HG03378 (cell line): Measurements from ENCODE around the gene CFTR.

ENCODE experiments used
- ATAC-seq: cut with Tn5 transposase; IDR thresholded peaks from one replicate; pipeline ENCODE4 v1.9.1; 2021; ENCODE audit warnings: mild to moderate bottlenecking, moderate library complexity; ENCODE audit not compliant: unreplicated experiment

The CFTR gene

DNA sequence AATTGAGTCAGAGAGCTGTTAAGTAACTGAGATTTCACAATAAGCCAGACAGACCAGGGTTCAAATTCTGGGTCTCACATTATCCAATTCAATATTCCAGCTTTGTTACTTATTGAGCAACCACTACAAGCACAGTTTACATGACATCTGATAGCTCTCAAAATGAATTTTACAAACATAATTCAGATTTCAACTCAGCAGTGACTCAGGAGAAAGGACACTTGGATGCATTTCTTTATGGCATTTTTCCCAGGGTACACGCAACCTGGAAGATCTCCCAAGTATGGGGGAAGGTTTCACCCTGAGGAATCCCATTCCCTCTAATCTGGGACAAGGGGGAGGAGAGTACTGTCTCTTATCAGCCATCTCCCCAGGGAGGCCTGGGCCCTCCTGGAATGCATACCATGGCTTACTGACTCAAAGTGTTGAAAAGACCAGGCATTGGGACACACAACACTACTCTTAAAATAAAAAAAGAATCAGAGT lies 102.4 kb downstream of the CFTR start:
- ATAC-seq = no peak

- ATAC-seq = peak; percentile 6
Observed at GRCh38 chr7:117587931-117588330, 108.1 kb downstream of the CFTR start.

- ATAC-seq = peak; percentile 68
Observed at GRCh38 chr7:117588352-117588794, 108.5 kb downstream of the CFTR start.

- no peak for ATAC-seq
Observed at GRCh38 chr7:117590191-117590590, 110.4 kb downstream of the CFTR start.

- no peak for ATAC-seq
Observed at GRCh38 chr7:117592011-117592635, 112.3 kb downstream of the CFTR start.

GRCh38 chr7:117596134-117596533 lies 116.3 kb downstream of the CFTR start:
- ATAC-seq = no peak

GRCh38 chr7:117597755-117598154 lies 117.9 kb downstream of the CFTR start:
- no peak for ATAC-seq

- no peak for ATAC-seq
Observed at GRCh38 chr7:117600911-117601310, 121.1 kb downstream of the CFTR start.

DNA sequence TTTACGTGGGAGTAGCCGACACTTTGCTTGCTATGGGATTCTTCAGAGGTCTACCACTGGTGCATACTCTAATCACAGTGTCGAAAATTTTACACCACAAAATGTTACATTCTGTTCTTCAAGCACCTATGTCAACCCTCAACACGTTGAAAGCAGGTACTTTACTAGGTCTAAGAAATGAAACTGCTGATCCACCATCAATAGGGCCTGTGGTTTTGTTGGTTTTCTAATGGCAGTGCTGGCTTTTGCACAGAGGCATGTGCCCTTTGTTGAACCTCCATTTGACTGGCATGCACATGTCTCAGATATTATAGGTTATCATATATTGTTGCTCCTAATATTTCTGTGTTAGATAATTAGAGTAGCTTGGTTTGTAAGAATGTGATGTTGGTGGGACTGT lies 123.8 kb downstream of the CFTR start:
- ATAC-seq = no peak

DNA sequence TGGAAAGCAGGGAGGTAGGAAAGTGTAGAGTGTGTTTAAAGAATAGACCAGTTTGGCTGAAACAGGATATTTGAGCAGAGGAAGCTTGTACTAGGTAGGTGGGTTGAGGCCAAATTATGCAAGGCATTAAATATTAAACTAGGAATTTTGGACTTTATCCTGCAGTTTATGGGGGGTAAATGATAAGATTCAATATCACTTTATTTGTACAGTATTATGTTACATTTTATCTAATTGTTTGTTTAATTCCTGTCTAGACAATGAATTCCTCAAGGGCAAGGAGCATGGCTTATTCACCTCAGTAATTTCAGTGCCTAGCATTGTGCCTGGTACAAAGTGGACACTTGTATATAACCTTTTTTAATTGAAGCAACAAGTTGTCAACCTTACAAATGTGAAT lies 125.9 kb downstream of the CFTR start:
- no peak for ATAC-seq

- ATAC-seq = no peak
Observed at GRCh38 chr7:117606132-117606531, 126.3 kb downstream of the CFTR start.

- ATAC-seq = no peak
Observed at GRCh38 chr7:117610396-117610795, 130.6 kb downstream of the CFTR start.

GRCh38 chr7:117612637-117613036 lies 132.8 kb downstream of the CFTR start:
- no peak for ATAC-seq

DNA sequence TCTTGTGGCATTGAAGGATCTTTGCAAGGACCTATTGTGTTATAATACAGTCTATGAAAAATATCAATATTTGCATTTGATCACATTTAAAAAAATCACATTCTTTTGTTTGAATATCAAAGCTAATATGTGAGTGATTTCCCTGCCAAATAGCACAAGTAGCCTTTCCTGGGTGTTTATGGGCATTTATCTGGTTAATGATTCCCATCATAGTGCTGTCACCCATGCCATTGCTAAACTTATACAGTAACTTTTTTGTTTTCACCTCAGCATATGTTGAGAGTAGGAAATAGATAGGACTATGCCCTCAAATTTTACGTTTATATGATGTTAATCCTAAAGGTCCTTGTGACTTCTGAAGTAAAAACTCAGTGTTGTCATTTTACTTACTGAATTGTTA lies 136.9 kb downstream of the CFTR start:
- no peak for ATAC-seq

DNA sequence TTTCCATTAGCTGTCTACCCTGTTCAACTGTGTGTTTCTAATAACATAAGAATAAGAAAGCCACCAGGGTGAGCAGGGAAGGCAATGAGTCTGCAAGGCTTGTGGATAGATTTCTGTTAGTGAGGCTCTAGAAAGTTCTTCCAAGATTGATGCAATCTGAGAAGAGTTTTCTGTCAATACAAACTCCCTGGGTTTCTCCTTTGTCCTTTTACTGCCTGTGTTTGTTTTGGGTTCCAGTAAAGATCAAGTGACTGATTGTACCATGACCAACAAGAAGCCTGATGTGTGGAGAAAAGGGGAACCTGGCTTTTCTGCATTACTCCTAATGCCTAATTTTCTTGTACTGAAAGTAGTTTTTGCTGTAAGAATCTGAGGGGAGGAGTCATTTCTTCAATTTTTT lies 139.9 kb downstream of the CFTR start:
- ATAC-seq = no peak

GRCh38 chr7:117621075-117621618 lies 141.3 kb downstream of the CFTR start:
- no peak for ATAC-seq

- no peak for ATAC-seq
Observed at GRCh38 chr7:117623606-117624005, 143.8 kb downstream of the CFTR start.

DNA sequence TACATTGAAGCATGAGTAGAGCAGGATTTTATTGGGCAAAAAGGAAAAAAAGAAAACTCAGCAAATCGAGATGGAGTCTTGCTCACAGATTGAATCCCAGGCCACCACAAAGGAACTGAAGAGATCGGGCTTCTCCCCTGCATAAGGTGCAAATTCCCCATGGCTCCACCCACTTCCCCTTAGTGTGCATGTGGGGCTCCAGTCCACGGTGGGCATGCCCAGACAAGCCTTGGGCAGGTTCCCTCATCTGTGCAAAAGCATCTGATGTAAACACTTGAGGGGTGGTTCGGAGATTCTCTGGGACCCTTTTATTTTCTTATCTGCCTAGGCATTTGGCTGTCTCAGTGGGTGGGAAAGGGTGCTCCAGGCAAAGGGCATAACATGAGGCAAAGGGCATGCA lies 150.7 kb downstream of the CFTR start:
- ATAC-seq = no peak

DNA sequence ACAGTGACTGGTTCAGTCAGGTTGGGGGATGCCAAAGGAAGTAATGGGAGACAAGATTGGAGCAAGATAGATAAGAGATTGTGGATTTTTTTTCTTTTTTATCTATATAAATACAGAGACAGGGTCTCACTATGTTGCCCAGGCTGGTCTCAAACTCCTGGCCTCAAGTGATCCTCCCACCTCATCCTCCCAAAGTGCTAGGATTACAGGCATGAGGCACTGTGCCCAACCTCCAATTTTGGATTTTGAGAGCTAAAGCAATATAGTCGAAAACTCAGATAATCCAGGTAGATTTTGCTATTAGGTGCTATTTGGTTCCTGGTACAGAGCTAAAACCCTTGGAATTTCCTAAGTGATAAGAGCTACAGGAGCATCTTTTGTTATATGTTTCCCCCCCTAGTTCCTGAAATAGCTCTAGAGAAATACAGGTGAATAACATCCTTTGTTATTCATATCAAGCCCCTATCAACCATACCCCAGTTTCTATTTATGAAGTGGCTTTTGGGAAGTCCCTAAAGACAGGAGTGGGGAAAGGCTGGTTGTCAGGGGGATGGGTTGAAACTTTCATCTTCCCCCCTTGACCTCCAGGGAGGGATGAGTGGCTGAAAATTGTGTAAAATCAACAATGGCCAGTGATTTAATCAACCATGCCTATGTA lies 151.2 kb downstream of the CFTR start:
- no peak for ATAC-seq

DNA sequence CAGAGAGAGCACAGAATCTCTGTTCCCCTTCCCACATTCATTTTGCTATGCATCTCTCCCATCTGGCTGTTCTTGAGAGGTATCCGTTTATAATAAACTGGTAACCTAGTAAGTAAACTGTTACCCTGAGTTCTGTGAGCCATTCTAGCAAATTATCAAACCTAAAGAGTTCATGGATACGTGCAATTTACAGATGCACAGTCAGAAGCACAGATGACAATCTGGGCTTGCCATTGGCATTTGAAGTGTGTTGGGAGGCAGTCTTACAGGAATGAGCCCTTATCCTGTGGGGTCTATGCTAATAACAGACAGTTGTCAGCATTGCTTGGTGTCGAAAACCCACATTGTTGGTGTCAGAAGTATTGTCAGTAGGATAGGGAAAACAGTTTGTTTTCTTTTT lies 151.8 kb downstream of the CFTR start:
- ATAC-seq = no peak

GRCh38 chr7:117637937-117638336 lies 158.1 kb downstream of the CFTR start:
- ATAC-seq = no peak

GRCh38 chr7:117639966-117640365 lies 160.1 kb downstream of the CFTR start:
- ATAC-seq = no peak
